ENCODE measurements around the gene RARG.

DNA sequence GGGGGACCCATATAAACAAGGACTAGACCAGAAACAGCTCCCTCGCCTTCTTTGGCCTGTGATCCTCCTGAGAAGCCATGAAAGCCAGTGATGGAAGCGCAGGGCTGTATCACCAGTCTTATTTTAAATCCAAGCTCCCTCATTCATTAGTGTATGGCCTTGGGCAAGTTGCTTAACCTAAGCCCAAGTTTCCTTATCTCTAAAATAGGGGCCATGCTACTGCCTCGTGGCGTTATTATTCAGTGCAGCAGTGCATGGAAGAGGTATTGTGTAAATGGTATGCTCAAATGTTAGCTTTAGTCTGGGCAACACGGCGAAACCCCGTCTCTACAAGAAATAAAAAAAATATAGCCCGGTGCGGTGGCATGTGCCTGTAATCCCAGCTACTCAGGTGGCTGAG lies 46.0 kb upstream of the RARG start:
- TF ChIP-seq, protein P1, sequence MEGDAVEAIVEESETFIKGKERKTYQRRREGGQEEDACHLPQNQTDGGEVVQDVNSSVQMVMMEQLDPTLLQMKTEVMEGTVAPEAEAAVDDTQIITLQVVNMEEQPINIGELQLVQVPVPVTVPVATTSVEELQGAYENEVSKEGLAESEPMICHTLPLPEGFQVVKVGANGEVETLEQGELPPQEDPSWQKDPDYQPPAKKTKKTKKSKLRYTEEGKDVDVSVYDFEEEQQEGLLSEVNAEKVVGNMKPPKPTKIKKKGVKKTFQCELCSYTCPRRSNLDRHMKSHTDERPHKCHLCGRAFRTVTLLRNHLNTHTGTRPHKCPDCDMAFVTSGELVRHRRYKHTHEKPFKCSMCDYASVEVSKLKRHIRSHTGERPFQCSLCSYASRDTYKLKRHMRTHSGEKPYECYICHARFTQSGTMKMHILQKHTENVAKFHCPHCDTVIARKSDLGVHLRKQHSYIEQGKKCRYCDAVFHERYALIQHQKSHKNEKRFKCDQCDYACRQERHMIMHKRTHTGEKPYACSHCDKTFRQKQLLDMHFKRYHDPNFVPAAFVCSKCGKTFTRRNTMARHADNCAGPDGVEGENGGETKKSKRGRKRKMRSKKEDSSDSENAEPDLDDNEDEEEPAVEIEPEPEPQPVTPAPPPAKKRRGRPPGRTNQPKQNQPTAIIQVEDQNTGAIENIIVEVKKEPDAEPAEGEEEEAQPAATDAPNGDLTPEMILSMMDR (conservative IDR thresholded peaks at IDR 0.05; ENCODE audit: low read depth, low read length) = no peak
- no peak for TF ChIP-seq EZH2 (IDR thresholded peaks at IDR 0.05; ENCODE audit: borderline replicate concordance, low read depth, low read length, poor library complexity, severe bottlenecking)
